Neural cell (in vitro differentiated cells): ENCODE results near the gene PHPT1. TPM values are rescaled to one million over a fixed set of nuclear protein-coding genes. Genes with fewer than 3 reads are reported as not detected.
"Not testable (repeated sequence)": the region's sequence is repeated elsewhere in the genome, so short reads cannot be mapped to it uniquely, and the experiment has no call there.

ENCODE experiments used
- H2AFZ ChIP-seq: fragments of 200-600, 300-800 bp; sonication (generic), shearing (Covaris generic); 2 replicates; pipeline ENCODE4 v1.6.0; 2014; ENCODE audit warnings: low read depth, mild to moderate bottlenecking, antibody characterized with exemption, low read length, moderate library complexity
- H3F3A ChIP-seq: fragments of 200-600 bp; shearing (Covaris generic); 2 replicates; pipeline ENCODE4 v1.6.1; 2016; ENCODE audit warnings: mild to moderate bottlenecking, moderate library complexity, mixed read lengths, antibody characterized with exemption, low read length; ENCODE audit not compliant: insufficient read depth, poor library complexity, severe bottlenecking
- H3K27ac ChIP-seq: fragments of 200-600, 300-800 bp; sonication (generic), shearing (Covaris generic); 2 replicates; pipeline ENCODE4 v1.5.1; 2014; ENCODE audit warnings: mild to moderate bottlenecking, low read length, moderate library complexity
- H3K27me3 ChIP-seq: fragments of 300-800, 200-600 bp; sonication (generic), shearing (Covaris generic); 2 replicates; pipeline ENCODE4 v1.6.0; 2014; ENCODE audit warnings: mild to moderate bottlenecking, low read depth, low read length, moderate library complexity; ENCODE audit not compliant: insufficient read depth
- H3K36me3 ChIP-seq: fragments of 300-800, 200-600 bp; sonication (generic), shearing (Covaris generic); 2 replicates; pipeline ENCODE4 v1.5.1; 2014; ENCODE audit warnings: mild to moderate bottlenecking, antibody characterized with exemption, low read length, moderate library complexity; ENCODE audit not compliant: insufficient read depth
- H3K4me2 ChIP-seq: fragments of 300-800, 200-600 bp; sonication (generic), shearing (Covaris generic); 2 replicates; pipeline ENCODE4 v1.6.0; 2014; ENCODE audit warnings: mild to moderate bottlenecking, low read length
- H3K4me3 ChIP-seq: fragments of 300-800, 200-600 bp; sonication (generic), shearing (Covaris generic); 2 replicates; pipeline ENCODE4 v1.5.1; 2014; ENCODE audit warnings: mild to moderate bottlenecking, low read length, moderate library complexity
- H3K79me2 ChIP-seq: fragments of 200-600 bp; shearing (Covaris generic); replicated peaks from 2 replicates; pipeline ENCODE4 v1.6.0; 2014; ENCODE audit warnings: mild to moderate bottlenecking, low read length, moderate library complexity; ENCODE audit not compliant: insufficient read depth
- H3K9ac ChIP-seq: fragments of 300-800, 200-600 bp; sonication (generic), shearing (Covaris generic); 2 replicates; pipeline ENCODE4 v1.6.1; 2016; ENCODE audit warnings: mild to moderate bottlenecking, low read length, mixed read lengths
- H3K9me2 ChIP-seq: fragments of 200-600 bp; shearing (Covaris generic); 2 replicates; pipeline ENCODE4 v1.6.1; 2016; ENCODE audit warnings: mild to moderate bottlenecking, low read length, mixed read lengths; ENCODE audit not compliant: insufficient read depth
- H3K9me3 ChIP-seq: fragments of 200-600, 300-800 bp; sonication (generic), shearing (Covaris generic); 2 replicates; pipeline ENCODE4 v1.6.1; 2016; ENCODE audit warnings: mild to moderate bottlenecking, mixed run types, low read length, moderate library complexity, mixed read lengths
- H4K20me1 ChIP-seq: fragments of 200-600 bp; shearing (Covaris generic); 2 replicates; pipeline ENCODE4 v1.6.1; 2016; ENCODE audit warnings: mild to moderate bottlenecking, mixed run types; ENCODE audit not compliant: insufficient read depth
- EP300 ChIP-seq: fragments of 450-650 bp; conservative IDR thresholded peaks from 2 replicates; pipeline ENCODE4 v1.6.1; 2014; ENCODE audit warnings: antibody characterized with exemption, mild to moderate bottlenecking, moderate library complexity; ENCODE audit not compliant: poor library complexity, severe bottlenecking
- MXI1 ChIP-seq: fragments of 450-650 bp; conservative IDR thresholded peaks from 2 replicates; pipeline ENCODE4 v1.6.1; 2014; ENCODE audit warnings: antibody characterized with exemption, mild to moderate bottlenecking; ENCODE audit not compliant: poor library complexity, severe bottlenecking
- POLR2AphosphoS5 ChIP-seq: IDR thresholded peaks from 2 replicates; pipeline ENCODE4 v1.6.1; 2012
- SMC3 ChIP-seq: fragments of 450-650 bp; conservative IDR thresholded peaks from 2 replicates; pipeline ENCODE4 v1.6.1; 2014; ENCODE audit warnings: antibody characterized with exemption, mild to moderate bottlenecking, moderate library complexity; ENCODE audit not compliant: poor library complexity
- TAF1 ChIP-seq: IDR thresholded peaks from 2 replicates; pipeline ENCODE4 v1.6.1; 2012; ENCODE audit warnings: low read depth
- polyA plus RNA-seq: library from polyadenylated mRNA; depleted of rRNA; stranded (reverse); fragments of >200 nt; gene quantifications from 2 replicates; pipeline ENCODE4 v1.2.3, GENCODE V29; 2014
- TF ChIP-seq, protein P1 (sequence below): IDR thresholded peaks from 2 replicates; pipeline ENCODE4 v1.6.1; 2012; ENCODE audit warnings: borderline replicate concordance
- TF ChIP-seq, protein P2 (sequence below): fragments of 450-650 bp; IDR thresholded peaks from 2 replicates; pipeline ENCODE4 v1.5.1; 2014; ENCODE audit warnings: antibody characterized with exemption, mild to moderate bottlenecking, moderate library complexity; ENCODE audit not compliant: poor library complexity, severe bottlenecking

The PHPT1 gene
- polyA plus RNA-seq, 1 donor from 2014 or later, result 279 TPM

- not testable (repeated sequence) for H3K4me2 ChIP-seq, H3K79me2 ChIP-seq, H3F3A ChIP-seq, H3K9me2 ChIP-seq, H2AFZ ChIP-seq, H3K27me3 ChIP-seq, H3K9me3 ChIP-seq, H3K36me3 ChIP-seq, H4K20me1 ChIP-seq
- peak within 1 kb of the TSS; percentile 83 for H3K9ac ChIP-seq
- H3K4me3 ChIP-seq, result peak within 1 kb of the TSS; percentile 76
- TF ChIP-seq SMC3 (peak; percentile 49), EP300 (peak; percentile 11), MXI1 (peak; percentile 33), TAF1 (peak; percentile 62), POLR2AphosphoS5 (peak; percentile 81)
- TF ChIP-seq, protein P1, sequence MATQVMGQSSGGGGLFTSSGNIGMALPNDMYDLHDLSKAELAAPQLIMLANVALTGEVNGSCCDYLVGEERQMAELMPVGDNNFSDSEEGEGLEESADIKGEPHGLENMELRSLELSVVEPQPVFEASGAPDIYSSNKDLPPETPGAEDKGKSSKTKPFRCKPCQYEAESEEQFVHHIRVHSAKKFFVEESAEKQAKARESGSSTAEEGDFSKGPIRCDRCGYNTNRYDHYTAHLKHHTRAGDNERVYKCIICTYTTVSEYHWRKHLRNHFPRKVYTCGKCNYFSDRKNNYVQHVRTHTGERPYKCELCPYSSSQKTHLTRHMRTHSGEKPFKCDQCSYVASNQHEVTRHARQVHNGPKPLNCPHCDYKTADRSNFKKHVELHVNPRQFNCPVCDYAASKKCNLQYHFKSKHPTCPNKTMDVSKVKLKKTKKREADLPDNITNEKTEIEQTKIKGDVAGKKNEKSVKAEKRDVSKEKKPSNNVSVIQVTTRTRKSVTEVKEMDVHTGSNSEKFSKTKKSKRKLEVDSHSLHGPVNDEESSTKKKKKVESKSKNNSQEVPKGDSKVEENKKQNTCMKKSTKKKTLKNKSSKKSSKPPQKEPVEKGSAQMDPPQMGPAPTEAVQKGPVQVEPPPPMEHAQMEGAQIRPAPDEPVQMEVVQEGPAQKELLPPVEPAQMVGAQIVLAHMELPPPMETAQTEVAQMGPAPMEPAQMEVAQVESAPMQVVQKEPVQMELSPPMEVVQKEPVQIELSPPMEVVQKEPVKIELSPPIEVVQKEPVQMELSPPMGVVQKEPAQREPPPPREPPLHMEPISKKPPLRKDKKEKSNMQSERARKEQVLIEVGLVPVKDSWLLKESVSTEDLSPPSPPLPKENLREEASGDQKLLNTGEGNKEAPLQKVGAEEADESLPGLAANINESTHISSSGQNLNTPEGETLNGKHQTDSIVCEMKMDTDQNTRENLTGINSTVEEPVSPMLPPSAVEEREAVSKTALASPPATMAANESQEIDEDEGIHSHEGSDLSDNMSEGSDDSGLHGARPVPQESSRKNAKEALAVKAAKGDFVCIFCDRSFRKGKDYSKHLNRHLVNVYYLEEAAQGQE, result peak; percentile 58
- TF ChIP-seq, protein P2, sequence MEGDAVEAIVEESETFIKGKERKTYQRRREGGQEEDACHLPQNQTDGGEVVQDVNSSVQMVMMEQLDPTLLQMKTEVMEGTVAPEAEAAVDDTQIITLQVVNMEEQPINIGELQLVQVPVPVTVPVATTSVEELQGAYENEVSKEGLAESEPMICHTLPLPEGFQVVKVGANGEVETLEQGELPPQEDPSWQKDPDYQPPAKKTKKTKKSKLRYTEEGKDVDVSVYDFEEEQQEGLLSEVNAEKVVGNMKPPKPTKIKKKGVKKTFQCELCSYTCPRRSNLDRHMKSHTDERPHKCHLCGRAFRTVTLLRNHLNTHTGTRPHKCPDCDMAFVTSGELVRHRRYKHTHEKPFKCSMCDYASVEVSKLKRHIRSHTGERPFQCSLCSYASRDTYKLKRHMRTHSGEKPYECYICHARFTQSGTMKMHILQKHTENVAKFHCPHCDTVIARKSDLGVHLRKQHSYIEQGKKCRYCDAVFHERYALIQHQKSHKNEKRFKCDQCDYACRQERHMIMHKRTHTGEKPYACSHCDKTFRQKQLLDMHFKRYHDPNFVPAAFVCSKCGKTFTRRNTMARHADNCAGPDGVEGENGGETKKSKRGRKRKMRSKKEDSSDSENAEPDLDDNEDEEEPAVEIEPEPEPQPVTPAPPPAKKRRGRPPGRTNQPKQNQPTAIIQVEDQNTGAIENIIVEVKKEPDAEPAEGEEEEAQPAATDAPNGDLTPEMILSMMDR, result peak; percentile 95
- peak within 1 kb of the TSS; percentile 79 for H3K27ac ChIP-seq
Observed at GRCh38 chr9:136842380-136842948, 6.7 kb upstream of the PHPT1 start, which contains the start of gene AJM1. Gene AJM1 (plus strand): TSS chr9:136842478. CDS start chr9:136844415, 1,937 bp downstream.

GRCh38 chr9:136843159-136843800 is 5.9 kb upstream of the PHPT1 start:
- Histone ChIP-seq H3K9ac (peak overlapping the region; percentile 52), H3K4me3 (peak overlapping the region; percentile 76)
- not testable (repeated sequence) for H4K20me1 ChIP-seq, H2AFZ ChIP-seq, H3K4me2 ChIP-seq, H3K9me2 ChIP-seq, H3K79me2 ChIP-seq, H3K9me3 ChIP-seq, H3F3A ChIP-seq, H3K36me3 ChIP-seq, H3K27me3 ChIP-seq, H3K27ac ChIP-seq
